ENCODE data around the gene NT5DC2.
A peak's percentile ranks its signal among the peaks of the same experiment; 100 is the strongest.

Gene NT5DC2

GRCh38 chr3:52509753-52510328 lies 23.8 kb downstream of the NT5DC2 start:
- DNase-seq = no peak

- no peak for DNase-seq
Measured at GRCh38 chr3:52507359-52507758, 26.3 kb downstream of the NT5DC2 start.

GRCh38 chr3:52506266-52506966 lies 27.2 kb downstream of the NT5DC2 start:
- no peak for DNase-seq

GRCh38 chr3:52504977-52505376 lies 28.7 kb downstream of the NT5DC2 start:
- DNase-seq = no peak

- DNase-seq = no peak
Measured at GRCh38 chr3:52503788-52504424, 29.8 kb downstream of the NT5DC2 start.

GRCh38 chr3:52502808-52503350 lies 30.8 kb downstream of the NT5DC2 start:
- no peak for DNase-seq

- DNase-seq = no peak
Measured at GRCh38 chr3:52502001-52502400, 31.7 kb downstream of the NT5DC2 start.

GRCh38 chr3:52501046-52501445 lies 32.6 kb downstream of the NT5DC2 start:
- no peak for DNase-seq

GRCh38 chr3:52498137-52499054 lies 35.3 kb downstream of the NT5DC2 start:
- peak; percentile 19 for DNase-seq

GRCh38 chr3:52495777-52496602 lies 37.7 kb downstream of the NT5DC2 start:
- no peak for DNase-seq

- DNase-seq = no peak
Measured at GRCh38 chr3:52494886-52495495, 38.7 kb downstream of the NT5DC2 start, which contains the start of gene STAB1. STAB1 (plus strand) TSS chr3:52495338; CDS start chr3:52495414, 76 bp downstream.

- DNase-seq = no peak
Measured at GRCh38 chr3:52494445-52494844, 39.2 kb downstream of the NT5DC2 start.

- no peak for DNase-seq
Measured at GRCh38 chr3:52493232-52494017, 40.2 kb downstream of the NT5DC2 start.

- DNase-seq = no peak
Measured at GRCh38 chr3:52492059-52492458, 41.6 kb downstream of the NT5DC2 start.

GRCh38 chr3:52490939-52491526 lies 42.6 kb downstream of the NT5DC2 start:
- DNase-seq = no peak

- no peak for DNase-seq
Measured at GRCh38 chr3:52490035-52490938, 43.4 kb downstream of the NT5DC2 start.

- DNase-seq = no peak
Measured at GRCh38 chr3:52489453-52489852, 44.2 kb downstream of the NT5DC2 start.

- no peak for DNase-seq
Measured at GRCh38 chr3:52488746-52489145, 44.9 kb downstream of the NT5DC2 start.

All from CD4-positive, alpha-beta T cell treated with Interleukin-17A for 1 hour (primary cell).